GM23248 (cell line): ENCODE measurements around the gene TMEM117.

Source experiments
- EZH2 ChIP-seq: fragments of 200-600 bp; sonication (generic); IDR thresholded peaks from 2 replicates; pipeline ENCODE4 v1.6.1; 2018; ENCODE audit warnings: antibody characterized with exemption, mild to moderate bottlenecking; ENCODE audit not compliant: insufficient read depth, poor library complexity, severe bottlenecking
- EZH2phosphoT487 ChIP-seq: fragments of 200-600 bp; sonication (generic); IDR thresholded peaks from 2 replicates; pipeline ENCODE4 v1.6.1; 2018; ENCODE audit warnings: antibody characterized with exemption, moderate library complexity, mild to moderate bottlenecking, low read depth; ENCODE audit not compliant: insufficient read depth

DNA sequence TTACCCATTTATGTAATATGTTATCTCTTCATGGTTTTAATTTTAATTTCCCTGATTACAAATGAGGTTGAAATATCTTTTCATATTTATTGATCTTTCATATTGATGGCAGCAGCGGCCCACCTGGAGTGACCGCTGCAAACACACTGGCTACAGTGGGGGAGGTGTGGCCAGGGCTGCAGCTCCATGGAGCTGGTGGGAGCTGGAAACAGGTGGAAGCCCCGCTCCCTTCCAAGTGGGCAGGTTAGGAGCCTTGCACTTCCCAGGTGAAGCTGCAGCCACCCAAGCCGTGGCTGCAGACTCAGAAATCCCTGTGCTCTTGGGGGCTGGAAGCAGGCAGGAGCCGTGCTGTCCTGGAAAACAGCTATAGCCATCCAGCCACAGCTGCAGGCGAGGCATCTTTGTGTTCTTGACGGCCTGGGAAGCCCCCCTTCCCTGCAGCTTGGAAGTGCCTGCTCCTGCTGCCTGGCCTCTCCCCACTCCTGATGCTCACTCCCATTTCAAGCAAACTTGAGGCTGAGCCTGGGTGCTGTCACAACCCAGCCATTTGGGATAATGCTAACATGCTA lies 201.1 kb downstream of the TMEM117 start:
- TF ChIP-seq EZH2 (no peak), EZH2phosphoT487 (no peak)
